NB4 (cell line): Measurements from ENCODE around the gene RPS6KA2.

Source experiments
- DNase-seq: peaks from one replicate; pipeline ENCODE4 v3.0.0; 2010; ENCODE audit warnings: low read depth
- H3K4me3 ChIP-seq: one replicate; pipeline ENCODE4 v1.5.1; 2011; ENCODE audit warnings: mild to moderate bottlenecking, low read depth, low read length, moderate library complexity
- MYC ChIP-seq: IDR thresholded peaks from 2 replicates; pipeline ENCODE4 v1.6.1; 2011; ENCODE audit warnings: low read depth, low read length
- POLR2A ChIP-seq: IDR thresholded peaks from 2 replicates; pipeline ENCODE4 v1.6.1; 2011; ENCODE audit warnings: mild to moderate bottlenecking; ENCODE audit not compliant: insufficient read length; ENCODE audit errors: extremely low read depth
- TF ChIP-seq, protein P1 (sequence below): IDR thresholded peaks from one replicate; pipeline ENCODE4 v1.5.1; 2012; ENCODE audit warnings: low read depth, low read length
- TF ChIP-seq, protein P2 (sequence below): IDR thresholded peaks from 2 replicates; pipeline ENCODE4 v1.6.1; 2011; ENCODE audit warnings: low read depth, low read length

Gene RPS6KA2

DNA sequence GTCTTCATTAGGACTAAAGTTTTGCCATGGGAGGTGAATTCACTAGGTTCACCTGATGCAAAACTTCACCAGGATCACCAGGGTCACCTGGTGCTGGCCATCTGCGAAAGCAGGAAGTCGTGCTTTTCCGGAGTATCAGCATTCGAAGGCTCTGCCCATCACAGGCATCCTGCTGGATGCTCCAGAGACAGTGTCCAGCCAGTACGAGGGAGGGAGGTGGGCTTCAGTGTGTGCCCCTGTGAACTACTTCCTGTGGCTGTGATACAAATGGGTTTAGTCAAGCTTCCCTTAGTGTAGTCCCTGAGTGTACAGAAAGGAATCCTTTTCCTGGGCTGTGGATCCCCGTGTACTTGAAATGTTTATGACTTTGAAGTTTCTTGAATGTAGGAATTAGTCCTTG is 3.4 kb upstream of the RPS6KA2 start:
- TF ChIP-seq MYC (no peak), POLR2A (no peak)
- TF ChIP-seq, protein P1, sequence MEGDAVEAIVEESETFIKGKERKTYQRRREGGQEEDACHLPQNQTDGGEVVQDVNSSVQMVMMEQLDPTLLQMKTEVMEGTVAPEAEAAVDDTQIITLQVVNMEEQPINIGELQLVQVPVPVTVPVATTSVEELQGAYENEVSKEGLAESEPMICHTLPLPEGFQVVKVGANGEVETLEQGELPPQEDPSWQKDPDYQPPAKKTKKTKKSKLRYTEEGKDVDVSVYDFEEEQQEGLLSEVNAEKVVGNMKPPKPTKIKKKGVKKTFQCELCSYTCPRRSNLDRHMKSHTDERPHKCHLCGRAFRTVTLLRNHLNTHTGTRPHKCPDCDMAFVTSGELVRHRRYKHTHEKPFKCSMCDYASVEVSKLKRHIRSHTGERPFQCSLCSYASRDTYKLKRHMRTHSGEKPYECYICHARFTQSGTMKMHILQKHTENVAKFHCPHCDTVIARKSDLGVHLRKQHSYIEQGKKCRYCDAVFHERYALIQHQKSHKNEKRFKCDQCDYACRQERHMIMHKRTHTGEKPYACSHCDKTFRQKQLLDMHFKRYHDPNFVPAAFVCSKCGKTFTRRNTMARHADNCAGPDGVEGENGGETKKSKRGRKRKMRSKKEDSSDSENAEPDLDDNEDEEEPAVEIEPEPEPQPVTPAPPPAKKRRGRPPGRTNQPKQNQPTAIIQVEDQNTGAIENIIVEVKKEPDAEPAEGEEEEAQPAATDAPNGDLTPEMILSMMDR = no peak
- no peak for DNase-seq
- no peak overlapping the region for H3K4me3 ChIP-seq

DNA sequence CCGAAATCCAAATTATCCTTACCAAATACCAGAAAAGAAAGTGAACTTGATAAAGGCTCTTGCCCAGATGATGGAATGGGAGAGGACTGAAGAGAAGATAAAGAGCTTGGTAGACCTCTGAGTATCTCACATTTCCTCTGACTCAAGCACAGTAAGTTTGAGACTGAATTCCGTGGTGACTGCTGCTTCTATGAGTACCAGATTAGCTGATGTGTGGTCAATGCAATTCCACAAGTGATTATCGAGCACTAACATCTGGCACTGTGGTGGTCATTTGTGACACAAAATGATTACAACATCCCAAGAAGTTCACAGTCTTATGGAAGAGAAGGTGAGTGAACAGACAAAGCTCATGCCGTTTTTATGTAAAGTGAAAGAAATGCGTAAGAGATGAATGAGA is 2.6 kb upstream of the RPS6KA2 start:
- TF ChIP-seq, protein P1 = no peak
- TF ChIP-seq MYC (no peak), POLR2A (no peak)
- TF ChIP-seq, protein P2, sequence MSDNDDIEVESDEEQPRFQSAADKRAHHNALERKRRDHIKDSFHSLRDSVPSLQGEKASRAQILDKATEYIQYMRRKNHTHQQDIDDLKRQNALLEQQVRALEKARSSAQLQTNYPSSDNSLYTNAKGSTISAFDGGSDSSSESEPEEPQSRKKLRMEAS = no peak
- peak; percentile 57 for DNase-seq
- H3K4me3 ChIP-seq = no peak overlapping the region

DNA sequence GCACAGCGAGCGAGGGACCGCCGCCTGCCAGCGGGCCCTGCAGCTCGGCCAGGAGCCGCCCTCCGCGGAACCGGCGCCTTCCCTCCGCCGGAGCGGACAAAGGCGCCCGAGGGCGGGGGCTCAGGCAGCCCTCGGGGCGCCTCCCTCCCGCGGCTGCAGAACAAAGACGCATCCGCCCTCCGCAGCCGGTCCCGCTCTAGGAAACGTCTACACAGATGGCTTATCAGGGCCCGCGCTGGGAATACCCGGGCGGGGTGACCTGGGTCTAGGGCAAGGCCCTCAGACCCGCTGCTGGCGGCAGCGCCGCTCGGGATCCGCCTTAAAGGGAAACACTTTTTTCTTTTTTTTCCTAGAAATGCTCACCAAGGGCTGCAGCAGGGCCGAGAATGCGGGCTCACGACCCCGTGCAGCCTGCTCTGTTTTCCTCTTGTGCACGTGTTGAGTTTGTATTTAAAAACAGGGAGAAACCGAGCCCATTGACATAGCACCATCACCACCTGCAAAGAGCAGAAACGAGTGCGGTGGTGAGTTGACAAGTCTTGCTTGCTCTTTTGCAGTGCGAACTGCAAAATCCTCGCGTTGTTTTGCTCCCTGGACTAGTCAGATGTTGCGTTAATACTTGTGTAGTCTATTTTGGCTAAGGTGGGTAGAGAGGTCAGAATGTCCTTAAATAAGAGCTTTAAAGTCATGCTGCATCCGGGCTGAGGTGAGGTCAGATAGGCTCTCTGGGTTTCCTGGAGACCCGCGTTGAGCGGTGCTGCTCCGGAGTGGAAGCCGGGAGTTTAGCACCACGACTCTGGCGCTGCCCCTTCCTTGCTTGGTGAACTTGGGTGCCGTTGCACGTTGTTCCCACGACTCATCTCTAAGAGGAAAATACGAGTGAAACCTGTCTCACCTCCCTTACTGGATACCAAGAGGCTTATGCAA is 1.1 kb upstream of the RPS6KA2 start:
- DNase-seq = peak; percentile 73
- no peak for TF ChIP-seq MYC
- TF ChIP-seq, protein P1 = no peak
- TF ChIP-seq, protein P2 = peak; percentile 51
- peak overlapping the region; percentile 47 for H3K4me3 ChIP-seq

DNA sequence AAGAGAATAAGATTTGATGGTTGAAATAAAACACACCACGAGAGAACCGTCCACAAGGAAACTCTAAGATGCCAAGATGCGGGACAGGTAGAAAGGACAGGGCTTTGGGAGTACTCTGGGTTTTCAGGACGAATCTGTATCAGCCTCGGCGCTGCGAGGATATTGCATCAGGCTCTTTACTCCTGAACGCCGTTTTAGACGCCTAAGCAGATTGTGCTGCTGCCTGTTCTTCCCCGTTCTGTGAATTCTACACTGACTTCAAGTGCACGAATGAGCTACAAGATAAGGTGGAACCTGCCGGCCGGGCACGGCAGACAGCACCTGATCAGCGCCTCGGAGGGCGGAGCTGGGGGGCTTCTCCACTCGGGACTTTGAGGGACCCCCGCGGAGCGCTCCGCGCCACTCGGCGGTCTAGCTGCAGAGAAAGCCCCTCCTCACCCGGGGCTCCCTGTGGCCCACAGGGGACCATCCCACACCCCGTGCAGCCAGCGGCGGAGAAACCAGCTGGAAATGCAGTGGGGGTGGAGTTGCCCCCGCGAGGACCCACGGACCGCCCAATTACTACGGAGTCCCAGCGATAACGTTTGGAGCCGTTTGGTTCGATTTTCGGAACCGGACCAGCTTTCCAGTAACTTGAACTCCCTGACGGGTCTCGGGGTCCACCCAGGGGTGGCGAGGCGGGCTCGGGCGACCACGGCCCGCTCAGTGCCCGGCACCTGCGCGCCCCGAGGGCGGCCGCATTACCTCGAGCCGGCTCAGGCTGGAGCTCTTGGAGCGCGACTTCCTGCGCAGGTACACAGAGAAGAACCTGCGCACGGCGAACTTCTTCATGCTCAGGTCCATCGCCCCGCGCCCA is 646 bp downstream of the RPS6KA2 start:
- peak; percentile 63 for DNase-seq
- TF ChIP-seq POLR2A = no peak
- H3K4me3 ChIP-seq = peak overlapping the region; percentile 44

DNA sequence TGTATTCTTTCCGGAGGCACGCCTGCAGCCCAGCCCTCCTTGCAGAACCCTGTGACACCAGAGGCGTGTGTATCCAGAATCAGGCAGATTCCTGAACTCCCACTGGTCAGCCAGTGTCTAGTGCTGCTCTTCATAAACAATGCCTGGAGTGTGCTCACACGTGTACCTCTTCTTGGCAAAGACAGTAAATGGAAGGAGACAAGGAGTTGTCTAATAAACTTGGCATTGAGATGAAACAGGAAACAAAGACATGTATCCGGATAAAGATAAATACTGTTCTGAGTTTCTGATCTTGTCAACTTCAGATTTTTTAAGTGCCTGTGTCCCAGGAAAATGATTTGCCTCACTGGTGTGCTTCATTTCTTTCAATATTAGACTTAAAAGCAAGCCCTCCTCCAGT is 1.7 kb downstream of the RPS6KA2 start:
- no peak overlapping the region for H3K4me3 ChIP-seq
- DNase-seq = no peak
- TF ChIP-seq, protein P1 = no peak
- TF ChIP-seq, protein P2 = no peak
- TF ChIP-seq MYC (no peak), POLR2A (no peak)

DNA sequence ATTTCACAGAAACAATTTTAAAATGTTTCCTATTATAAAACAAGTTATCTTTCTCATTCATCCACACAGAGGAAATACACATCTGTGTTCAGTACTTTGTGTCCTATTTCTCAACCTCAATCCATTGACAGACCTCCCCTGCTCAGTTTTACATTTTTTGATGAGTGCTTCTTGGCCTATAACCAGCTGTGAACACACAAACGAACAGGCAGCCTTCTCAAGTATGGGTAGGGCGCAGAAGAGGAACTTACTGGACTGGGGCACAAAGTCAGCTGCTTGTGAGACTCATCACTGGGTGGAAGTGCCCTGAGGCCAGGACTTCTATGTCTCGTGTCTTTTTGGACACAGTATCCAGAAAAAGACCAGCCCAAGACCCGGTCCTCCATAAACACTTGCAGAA is 2.8 kb downstream of the RPS6KA2 start:
- DNase-seq = peak; percentile 85
- H3K4me3 ChIP-seq = no peak overlapping the region
- no peak for TF ChIP-seq POLR2A
- TF ChIP-seq, protein P1 = no peak
- TF ChIP-seq MYC = no peak
- TF ChIP-seq, protein P2 = no peak
